HG02571 (cell line): Measurements from ENCODE around the gene SLC26A4.

Source experiments
- ATAC-seq: cut with Tn5 transposase; IDR thresholded peaks from one replicate; pipeline ENCODE4 v1.9.1; 2021; ENCODE audit warnings: mild to moderate bottlenecking, moderate library complexity; ENCODE audit not compliant: unreplicated experiment

Gene SLC26A4

DNA sequence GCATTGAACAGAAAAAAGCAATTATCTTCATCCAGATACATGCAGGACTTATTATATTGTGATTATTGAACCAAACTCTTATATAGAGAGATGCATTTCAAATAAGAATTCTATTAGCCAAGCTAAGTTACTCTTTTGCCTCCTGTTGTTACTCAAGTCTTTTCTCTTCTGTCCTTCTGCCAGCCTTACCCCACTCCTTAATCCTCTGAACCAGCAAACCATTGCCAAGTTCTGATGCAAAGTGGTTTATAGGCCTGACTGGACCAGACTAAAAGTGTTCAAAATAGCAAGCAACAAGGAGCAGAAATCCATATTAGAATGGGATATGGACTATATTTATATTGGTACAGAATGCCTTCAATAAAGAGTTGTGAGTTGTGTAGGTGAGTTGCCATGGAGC, 2.2 kb upstream of the SLC26A4 start:
- ATAC-seq: no peak

DNA sequence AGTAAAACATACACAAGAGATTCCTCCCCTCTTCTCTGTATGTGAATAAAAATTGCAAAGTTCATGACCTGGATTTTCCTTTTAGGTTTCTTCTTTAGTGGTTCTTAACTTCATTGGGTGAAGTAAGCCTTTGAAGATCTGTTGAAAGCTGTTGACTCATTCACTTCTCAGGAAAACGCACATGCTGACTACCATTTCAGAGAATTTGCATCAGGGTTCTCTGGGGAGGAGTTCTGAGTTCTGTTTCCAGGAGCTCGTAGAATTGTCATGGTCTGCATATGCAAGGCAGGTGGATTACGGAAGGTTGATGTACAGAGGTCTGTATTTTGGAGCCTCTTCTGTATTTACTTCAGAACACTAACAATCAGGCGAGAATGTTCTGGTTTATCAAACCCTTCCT, 962 bp upstream of the SLC26A4 start:
- no peak for ATAC-seq

GRCh38 chr7:107661081-107661864, 645 bp downstream of the SLC26A4 start:
- no peak for ATAC-seq

DNA sequence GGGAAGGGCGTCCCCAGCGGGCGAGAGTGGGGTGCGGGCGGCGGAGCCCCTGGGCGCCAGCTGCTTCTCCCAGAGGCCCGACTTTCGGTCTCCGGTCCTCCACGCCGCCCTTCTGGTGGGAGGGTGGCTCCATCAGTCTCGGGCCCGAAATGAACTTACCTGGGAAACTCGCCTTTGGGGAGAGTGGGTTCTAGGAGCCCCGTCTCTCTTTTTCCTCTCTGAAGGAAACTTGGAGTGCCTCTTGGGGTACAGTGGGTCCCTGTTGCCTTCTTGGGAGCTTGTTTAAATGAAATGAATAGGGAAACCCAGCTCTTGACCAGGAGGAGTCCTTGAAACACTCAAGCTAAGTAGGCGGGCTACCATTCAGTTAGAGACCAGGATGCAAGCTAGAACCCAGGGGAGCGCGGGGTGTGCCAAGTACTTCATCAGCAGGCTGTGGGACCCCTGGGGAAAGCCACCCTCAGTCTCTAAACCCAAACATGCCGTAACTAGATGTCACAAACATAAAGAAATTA, 1.3 kb downstream of the SLC26A4 start:
- ATAC-seq: no peak

DNA sequence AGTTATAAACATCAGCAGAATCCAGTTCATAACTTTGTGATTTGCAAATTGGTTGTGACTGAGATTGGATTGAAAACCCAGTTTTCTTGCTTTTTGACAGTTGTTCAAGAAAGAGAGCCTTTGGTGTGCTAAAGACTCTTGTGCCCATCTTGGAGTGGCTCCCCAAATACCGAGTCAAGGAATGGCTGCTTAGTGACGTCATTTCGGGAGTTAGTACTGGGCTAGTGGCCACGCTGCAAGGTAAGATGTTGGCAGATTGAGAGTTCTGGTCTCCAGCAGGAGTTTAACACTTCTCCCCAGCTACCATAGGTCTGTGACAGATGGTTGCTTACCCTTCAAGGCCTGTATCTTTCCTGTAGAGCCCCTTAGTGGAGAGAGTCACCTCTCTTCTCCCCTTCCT, 2.6 kb downstream of the SLC26A4 start:
- no peak for ATAC-seq

- no peak for ATAC-seq
Observed at GRCh38 chr7:107666790-107667189, 6.2 kb downstream of the SLC26A4 start.

DNA sequence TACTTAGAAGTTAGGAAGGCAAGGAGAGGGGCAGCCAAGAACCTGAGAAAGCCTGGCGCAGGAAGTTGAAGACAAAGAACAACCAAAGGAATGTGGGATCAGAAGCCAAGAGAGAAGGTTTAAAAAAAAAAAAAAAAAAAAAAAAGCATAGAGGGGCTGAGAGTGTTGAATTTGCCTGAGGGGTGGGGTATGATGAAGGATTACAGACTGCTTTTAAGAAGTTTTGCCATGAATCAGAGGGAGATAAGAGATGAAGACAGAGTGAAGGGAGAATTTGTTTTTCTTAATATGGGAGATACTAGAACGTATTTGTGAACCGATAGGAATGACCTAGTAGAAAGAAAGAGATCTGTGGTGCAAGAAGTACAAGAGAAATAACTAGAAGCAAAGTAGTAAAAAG, 6.7 kb downstream of the SLC26A4 start:
- ATAC-seq: no peak

- ATAC-seq: no peak
Observed at GRCh38 chr7:107668296-107668695, 7.7 kb downstream of the SLC26A4 start.

DNA sequence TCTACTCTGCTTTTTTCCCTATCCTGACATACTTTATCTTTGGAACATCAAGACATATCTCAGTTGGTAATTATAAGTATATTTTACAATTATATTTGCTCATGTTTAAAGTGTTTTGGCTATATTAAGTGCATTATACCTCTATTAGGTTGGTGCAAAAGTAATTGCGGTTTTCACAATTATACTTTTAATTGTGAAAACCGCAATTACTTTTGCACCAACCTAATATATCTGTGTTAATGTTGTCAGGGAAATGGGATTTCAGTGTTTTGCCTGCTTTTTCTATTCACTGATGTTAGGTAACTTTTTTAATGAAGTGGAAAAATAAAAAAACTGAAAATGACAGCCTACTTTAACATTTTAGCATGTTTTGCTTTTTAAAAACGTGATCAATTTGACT, 11.6 kb downstream of the SLC26A4 start:
- no peak for ATAC-seq

- no peak for ATAC-seq
Observed at GRCh38 chr7:107676249-107676648, 15.6 kb downstream of the SLC26A4 start.

DNA sequence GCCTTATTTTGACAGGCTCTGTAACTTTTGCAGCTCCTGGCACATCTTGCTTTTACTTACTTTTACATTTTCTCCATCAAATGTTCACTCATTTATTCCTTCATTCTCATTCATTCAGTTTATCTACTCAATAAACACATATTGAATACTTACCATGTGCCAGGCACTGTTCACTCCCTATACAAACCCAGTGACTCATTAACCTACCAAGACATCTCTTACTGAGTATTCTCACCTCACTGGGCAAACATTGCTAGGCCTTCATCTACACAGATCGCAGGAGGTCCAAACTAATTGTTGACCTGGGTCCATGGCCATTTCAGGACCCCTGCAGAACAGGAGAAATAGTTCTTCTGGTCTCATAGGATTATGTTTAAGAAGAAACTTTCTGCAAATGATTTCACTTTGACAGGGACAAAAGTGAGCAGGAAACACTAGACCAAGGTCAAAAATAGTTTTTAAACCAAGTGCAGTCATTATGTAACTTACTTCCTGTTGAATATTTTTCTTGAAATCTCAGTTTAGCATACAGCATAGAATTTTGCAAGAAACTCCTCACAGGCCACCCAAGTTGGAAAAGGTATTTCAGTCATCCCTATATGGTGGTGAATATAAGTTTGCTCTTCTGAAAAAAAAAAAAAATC, 17.6 kb downstream of the SLC26A4 start:
- no peak for ATAC-seq

DNA sequence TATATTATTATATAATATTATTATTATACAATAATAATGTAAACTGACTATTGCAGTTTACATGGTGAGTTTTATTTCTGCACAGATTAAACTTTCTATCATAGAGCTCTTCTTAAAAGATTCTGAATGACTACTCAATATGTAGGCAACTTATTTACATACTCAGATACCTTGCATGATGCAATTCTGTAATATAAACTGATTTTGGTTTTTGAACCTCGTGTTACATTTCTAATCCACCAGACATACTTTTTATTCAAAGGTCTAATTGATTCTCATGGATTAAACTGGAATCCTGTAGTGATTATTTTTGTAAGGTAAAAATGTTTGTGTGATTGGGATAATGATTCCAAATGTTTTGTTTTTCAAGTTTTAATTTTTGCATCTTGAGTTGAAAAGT, 19.9 kb downstream of the SLC26A4 start:
- ATAC-seq: no peak

DNA sequence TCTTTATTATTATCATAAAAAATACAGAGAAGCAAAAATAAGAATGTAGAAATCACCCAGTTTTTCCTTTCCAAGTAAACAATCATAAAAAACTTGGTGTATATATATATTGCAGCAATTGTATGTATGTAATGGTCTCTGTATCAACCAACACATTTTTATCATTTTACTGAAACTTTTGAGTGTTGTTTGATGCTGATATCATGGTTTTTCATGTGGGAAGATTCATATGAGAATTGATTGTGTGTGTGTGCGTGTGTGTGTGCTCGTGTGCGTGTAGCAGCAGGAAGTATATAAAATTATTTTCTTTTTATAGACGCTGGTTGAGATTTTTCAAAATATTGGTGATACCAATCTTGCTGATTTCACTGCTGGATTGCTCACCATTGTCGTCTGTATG, 22.3 kb downstream of the SLC26A4 start:
- ATAC-seq: no peak

DNA sequence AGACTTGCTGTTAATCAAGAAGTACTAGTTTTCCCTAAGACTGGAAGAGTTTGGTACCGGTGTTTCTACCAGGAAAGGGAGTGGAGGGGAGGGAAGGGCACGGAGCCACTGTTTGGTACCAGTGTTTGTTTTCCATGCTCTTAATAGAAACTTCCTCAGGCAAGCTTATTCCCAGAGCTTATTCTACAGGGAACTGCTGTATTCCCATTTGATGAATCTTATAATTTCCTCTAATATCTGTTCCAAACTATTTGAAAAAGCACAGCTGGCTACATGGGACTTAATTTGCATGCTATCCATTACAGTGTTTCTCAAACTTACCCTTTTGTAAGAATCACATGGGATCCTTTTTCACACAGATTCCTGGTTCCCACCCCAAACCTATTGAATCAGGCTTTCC, 23.7 kb downstream of the SLC26A4 start:
- ATAC-seq: no peak

- no peak for ATAC-seq
Observed at GRCh38 chr7:107684947-107685463, 24.4 kb downstream of the SLC26A4 start.

- ATAC-seq: no peak
Observed at GRCh38 chr7:107686816-107687387, 26.3 kb downstream of the SLC26A4 start.

DNA sequence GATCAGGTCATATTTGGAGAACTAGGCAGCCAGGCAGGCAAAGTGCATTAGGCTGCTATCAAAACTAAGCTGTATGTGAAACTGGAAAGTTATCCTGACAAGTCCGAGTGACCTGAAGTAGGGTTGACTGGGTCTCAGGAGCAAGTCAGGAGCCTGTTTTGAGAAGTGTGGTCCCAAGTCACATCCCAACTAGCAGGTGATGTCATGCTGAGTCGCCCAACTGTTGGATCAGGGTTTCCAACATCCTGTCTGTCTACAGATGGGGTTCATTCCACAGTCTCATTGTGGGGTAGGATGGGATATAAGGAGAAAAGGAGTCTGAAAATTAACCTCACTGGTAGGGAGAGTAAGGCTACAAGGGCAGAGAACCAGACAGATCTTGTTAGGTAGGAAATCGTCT, 27.0 kb downstream of the SLC26A4 start:
- no peak for ATAC-seq

DNA sequence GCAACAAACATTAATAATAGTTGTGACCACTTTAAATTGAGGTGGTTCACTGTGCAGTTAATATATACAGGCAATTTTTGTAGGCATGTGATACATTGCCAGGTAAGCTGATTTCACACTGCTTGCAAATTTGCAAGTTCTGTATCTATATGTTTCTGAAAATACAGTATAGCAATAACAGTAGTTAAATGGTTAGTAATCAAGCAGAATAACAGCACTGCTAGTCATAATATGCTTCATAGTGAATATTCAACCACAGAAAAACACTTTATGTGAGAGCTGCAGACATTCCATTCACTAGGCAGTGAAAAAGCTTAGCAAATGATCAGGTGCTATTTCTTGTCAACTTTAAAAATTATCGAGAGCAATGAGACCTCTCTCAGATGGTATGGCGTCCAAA, 28.9 kb downstream of the SLC26A4 start:
- ATAC-seq: no peak

- no peak for ATAC-seq
Observed at GRCh38 chr7:107690084-107690483, 29.5 kb downstream of the SLC26A4 start.

DNA sequence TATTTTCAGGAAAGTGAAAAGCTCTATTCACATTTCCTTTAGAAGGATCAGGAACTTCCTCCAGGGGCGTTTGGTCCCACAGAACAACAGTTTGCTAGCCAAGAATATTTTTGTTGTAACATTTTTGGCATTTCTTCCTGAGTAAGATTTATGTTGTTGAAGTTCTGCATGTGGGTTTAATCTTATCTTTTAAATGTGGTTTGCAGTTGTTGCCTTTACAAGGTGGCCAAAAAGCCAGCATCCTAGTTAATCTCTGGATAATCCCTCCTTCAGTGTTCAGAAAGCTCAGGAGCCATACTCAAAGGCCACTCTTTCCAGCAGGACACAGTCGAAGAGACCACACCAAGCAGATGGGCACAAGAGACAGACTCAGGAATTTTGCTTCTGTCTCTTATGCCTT, 30.0 kb downstream of the SLC26A4 start:
- ATAC-seq: no peak

DNA sequence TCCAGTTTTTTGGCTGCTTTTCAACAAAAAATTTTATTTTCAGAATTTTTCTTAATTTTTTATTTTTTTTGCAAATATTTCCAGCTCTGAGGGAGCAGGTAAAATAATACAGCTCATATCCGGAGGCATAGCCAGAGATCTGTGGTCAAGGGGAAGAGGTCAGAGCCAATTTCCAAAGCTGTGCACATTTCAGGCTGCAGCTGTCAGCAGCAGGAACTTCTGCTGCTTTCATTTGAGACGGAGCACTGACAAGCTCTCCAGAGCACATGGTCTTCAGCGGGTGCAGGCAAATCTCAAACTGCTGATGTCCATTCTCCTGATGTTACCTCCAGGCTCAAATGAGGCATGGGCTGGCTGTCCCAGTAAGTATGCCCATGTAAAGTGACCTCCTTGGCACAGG, 31.1 kb downstream of the SLC26A4 start:
- ATAC-seq: no peak

- ATAC-seq: no peak
Observed at GRCh38 chr7:107692501-107692900, 31.9 kb downstream of the SLC26A4 start.
